HepG2 (cell line): ENCODE measurements around the gene SLC25A23. TPM values are rescaled to one million over a fixed set of nuclear protein-coding genes. Genes with fewer than 3 reads are reported as not detected.

ENCODE experiments used
- ATRX ChIP-seq: sonication (generic); formaldehyde crosslinking; IDR thresholded peaks from 2 replicates; pipeline ENCODE4 v1.4.0; 2020; ENCODE audit warnings: missing genetic modification reagents, borderline replicate concordance
- CAMTA2 ChIP-seq: sonication (generic); formaldehyde crosslinking; IDR thresholded peaks from 2 replicates; pipeline ENCODE4 v1.4.0; 2020; ENCODE audit warnings: mild to moderate bottlenecking, missing genetic modification reagents, borderline replicate concordance
- FOXA3 ChIP-seq: IDR thresholded peaks from 2 replicates; pipeline ENCODE4 v1.6.1; 2016; ENCODE audit warnings: missing genetic modification reagents, missing compliant biosample characterization
- KLF16 ChIP-seq, 2 experiments: sonication (generic) in 1 of 2; formaldehyde crosslinking in 1 of 2; IDR thresholded peaks; 2 replicates each; pipeline versions ENCODE4 v1.6.1 to v1.8.0; 2016 to 2023; ENCODE audit warnings: missing genetic modification reagents in 2 of 2, missing compliant biosample characterization in 1 of 2
- LCORL ChIP-seq, 2 experiments: fragments of 450-650 bp in 1 of 2; sonication (generic) in 1 of 2; formaldehyde crosslinking in 1 of 2; IDR thresholded peaks; 2 replicates each; pipeline versions ENCODE4 v1.5.0 to v1.6.1; 2017 to 2020; ENCODE audit warnings: antibody characterized with exemption in 1 of 2, missing genetic modification reagents in 1 of 2
- NR2F6 ChIP-seq, 2 experiments: IDR thresholded peaks; 2 replicates each; pipeline ENCODE4 v1.6.1; 2016; ENCODE audit warnings: antibody characterized with exemption in 1 of 2, mild to moderate bottlenecking in 1 of 2
- PAF1 ChIP-seq: IDR thresholded peaks from 2 replicates; pipeline ENCODE4 v1.6.1; 2016; ENCODE audit warnings: missing genetic modification reagents, missing compliant biosample characterization
- PLRG1 ChIP-seq: fragments of 450-650 bp; conservative IDR thresholded peaks from 2 replicates; pipeline ENCODE4 v1.6.1; 2016
- SMYD3 ChIP-seq: sonication (generic); formaldehyde crosslinking; IDR thresholded peaks from 2 replicates; pipeline ENCODE4 v1.8.1; 2023; ENCODE audit warnings: mild to moderate bottlenecking, missing genetic modification reagents
- SP5 ChIP-seq: IDR thresholded peaks from 2 replicates; pipeline ENCODE4 v1.6.1; 2016; ENCODE audit warnings: low read depth, borderline replicate concordance
- TGIF2 ChIP-seq: IDR thresholded peaks from 2 replicates; pipeline ENCODE4 v1.6.1; 2016; ENCODE audit warnings: control low read depth, missing compliant biosample characterization
- THRA ChIP-seq: sonication (generic); formaldehyde crosslinking; IDR thresholded peaks from 2 replicates; pipeline ENCODE4 v1.4.0; 2020; ENCODE audit warnings: missing genetic modification reagents, borderline replicate concordance
- TMF1 ChIP-seq: sonication (generic); formaldehyde crosslinking; IDR thresholded peaks from 2 replicates; pipeline ENCODE4 v1.8.1; 2022; ENCODE audit warnings: low read depth, missing genetic modification reagents
- U2AF1 ChIP-seq: fragments of 200-400 bp; formaldehyde crosslinking; optimal IDR thresholded peaks from 2 replicates; pipeline ENCODE3; 2017; ENCODE audit warnings: mild to moderate bottlenecking, low read depth, low read length
- ZBTB43 ChIP-seq: sonication (generic); formaldehyde crosslinking; conservative IDR thresholded peaks from 2 replicates; pipeline ENCODE4 v1.4.0; 2020; ENCODE audit warnings: missing genetic modification reagents
- ZNF572 ChIP-seq: sonication (generic); formaldehyde crosslinking; IDR thresholded peaks from 2 replicates; pipeline ENCODE4 v1.5.1; 2020; ENCODE audit warnings: mild to moderate bottlenecking, missing genetic modification reagents
- ZNF7 ChIP-seq: IDR thresholded peaks from 2 replicates; pipeline ENCODE4 v1.6.1; 2016; ENCODE audit warnings: missing biosample characterization, missing genetic modification reagents
- ZSCAN30 ChIP-seq: sonication (generic); formaldehyde crosslinking; IDR thresholded peaks from 2 replicates; pipeline ENCODE4 v1.5.0; 2020; ENCODE audit warnings: mild to moderate bottlenecking, missing genetic modification reagents
- ZSCAN5A ChIP-seq: sonication (generic); formaldehyde crosslinking; IDR thresholded peaks from 2 replicates; pipeline ENCODE4 v1.8.0; 2022; ENCODE audit warnings: mild to moderate bottlenecking, missing genetic modification reagents, borderline replicate concordance
- ZZZ3 ChIP-seq: sonication (generic); formaldehyde crosslinking; IDR thresholded peaks from 2 replicates; pipeline ENCODE4 v1.4.0; 2020; ENCODE audit warnings: missing genetic modification reagents, mild to moderate bottlenecking, borderline replicate concordance
- polyA plus RNA-seq, 8 experiments: library from polyadenylated mRNA; depleted of rRNA in 3 of 8; stranded (reverse) in 7 of 8; unstranded in 1 of 8; fragments of >200 nt; fragmentation: Illumina TruSeq in 4 of 8; extraction: Trizol in 4 of 8; gene quantifications; 2 replicates each; pipeline versions ENCODE4 v1.2.1 to v1.2.3, GENCODE V29; 2011 to 2016; ENCODE audit warnings: low read depth in 4 of 8, missing spikeins in 1 of 8, mixed read lengths in 1 of 8; ENCODE audit not compliant: insufficient read depth in 1 of 8
- total RNA-seq, 5 experiments: library from RNA; depleted of rRNA; stranded (reverse); fragments of >200 nt; fragmentation: Illumina TruSeq; extraction: Trizol; gene quantifications; 2 replicates each; pipeline ENCODE4 v1.2.3, GENCODE V29; 2016; ENCODE audit warnings: low read depth in 1 of 5
- TF ChIP-seq, protein P1 (sequence below): sonication (generic); formaldehyde crosslinking; IDR thresholded peaks from 2 replicates; pipeline ENCODE4 v1.9.0; 2021; ENCODE audit warnings: missing genetic modification reagents, borderline replicate concordance
- TF ChIP-seq, protein P2 (sequence below): sonication (generic); formaldehyde crosslinking; IDR thresholded peaks from 2 replicates; pipeline ENCODE4 v1.5.0; 2020; ENCODE audit warnings: missing genetic modification reagents, mild to moderate bottlenecking, borderline replicate concordance
- TF ChIP-seq, protein P3 (sequence below): IDR thresholded peaks from 2 replicates; pipeline ENCODE4 v1.6.1; 2018; ENCODE audit warnings: missing genetic modification reagents, mild to moderate bottlenecking, missing compliant biosample characterization

SLC25A23 gene
- total and polyA plus RNA-seq, 2 of the 13 experiments (the other 11 are each of a cell fraction or from before 2014, with no cell fraction given) = 12.4 to 15.2 TPM

- TF ChIP-seq CAMTA2 (CRISPR knock-in tag) (no peak), NR2F6 (IDR thresholded peaks at IDR 0.05) (no peak), NR2F6 (CRISPR knock-in tag; IDR thresholded peaks at IDR 0.05) (no peak), ZNF7 (CRISPR knock-in tag) (no peak), ZZZ3 (CRISPR knock-in tag) (no peak), ZBTB43 (CRISPR knock-in tag) (no peak), TMF1 (CRISPR knock-in tag) (no peak), LCORL (IDR thresholded peaks at IDR 0.05) (no peak), LCORL (CRISPR knock-in tag; IDR thresholded peaks at IDR 0.05) (no peak), ZSCAN5A (CRISPR knock-in tag) (no peak), ZNF572 (CRISPR knock-in tag) (no peak), SMYD3 (CRISPR knock-in tag) (no peak), KLF16 (CRISPR knock-in tag; IDR thresholded peaks at IDR 0.05) (no peak), SP5 (CRISPR knock-in tag) (no peak), ATRX (no peak), TGIF2 (no peak), THRA (CRISPR knock-in tag) (no peak), U2AF1 (no peak), FOXA3 (CRISPR knock-in tag) (no peak), ZSCAN30 (CRISPR knock-in tag) (no peak), PLRG1 (no peak), PAF1 (CRISPR knock-in tag) (no peak)
- TF ChIP-seq, protein P1, sequence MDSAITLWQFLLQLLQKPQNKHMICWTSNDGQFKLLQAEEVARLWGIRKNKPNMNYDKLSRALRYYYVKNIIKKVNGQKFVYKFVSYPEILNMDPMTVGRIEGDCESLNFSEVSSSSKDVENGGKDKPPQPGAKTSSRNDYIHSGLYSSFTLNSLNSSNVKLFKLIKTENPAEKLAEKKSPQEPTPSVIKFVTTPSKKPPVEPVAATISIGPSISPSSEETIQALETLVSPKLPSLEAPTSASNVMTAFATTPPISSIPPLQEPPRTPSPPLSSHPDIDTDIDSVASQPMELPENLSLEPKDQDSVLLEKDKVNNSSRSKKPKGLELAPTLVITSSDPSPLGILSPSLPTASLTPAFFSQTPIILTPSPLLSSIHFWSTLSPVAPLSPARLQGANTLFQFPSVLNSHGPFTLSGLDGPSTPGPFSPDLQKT (CRISPR knock-in tag) = no peak
- TF ChIP-seq, protein P2, sequence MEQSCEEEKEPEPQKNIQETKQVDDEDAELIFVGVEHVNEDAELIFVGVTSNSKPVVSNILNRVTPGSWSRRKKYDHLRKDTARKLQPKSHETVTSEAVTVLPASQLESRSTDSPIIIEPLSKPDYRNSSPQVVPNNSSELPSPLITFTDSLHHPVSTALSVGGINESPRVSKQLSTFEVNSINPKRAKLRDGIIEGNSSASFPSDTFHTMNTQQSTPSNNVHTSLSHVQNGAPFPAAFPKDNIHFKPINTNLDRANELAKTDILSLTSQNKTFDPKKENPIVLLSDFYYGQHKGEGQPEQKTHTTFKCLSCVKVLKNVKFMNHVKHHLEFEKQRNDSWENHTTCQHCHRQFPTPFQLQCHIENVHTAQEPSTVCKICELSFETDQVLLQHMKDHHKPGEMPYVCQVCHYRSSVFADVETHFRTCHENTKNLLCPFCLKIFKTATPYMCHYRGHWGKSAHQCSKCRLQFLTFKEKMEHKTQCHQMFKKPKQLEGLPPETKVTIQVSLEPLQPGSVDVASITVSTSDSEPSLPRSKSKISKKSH (CRISPR knock-in tag) = no peak
- TF ChIP-seq, protein P3, sequence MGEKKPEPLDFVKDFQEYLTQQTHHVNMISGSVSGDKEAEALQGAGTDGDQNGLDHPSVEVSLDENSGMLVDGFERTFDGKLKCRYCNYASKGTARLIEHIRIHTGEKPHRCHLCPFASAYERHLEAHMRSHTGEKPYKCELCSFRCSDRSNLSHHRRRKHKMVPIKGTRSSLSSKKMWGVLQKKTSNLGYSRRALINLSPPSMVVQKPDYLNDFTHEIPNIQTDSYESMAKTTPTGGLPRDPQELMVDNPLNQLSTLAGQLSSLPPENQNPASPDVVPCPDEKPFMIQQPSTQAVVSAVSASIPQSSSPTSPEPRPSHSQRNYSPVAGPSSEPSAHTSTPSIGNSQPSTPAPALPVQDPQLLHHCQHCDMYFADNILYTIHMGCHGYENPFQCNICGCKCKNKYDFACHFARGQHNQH = no peak
Measured at GRCh38 chr19:6423499-6424194, 35.9 kb downstream of the SLC25A23 start (continued).
